Pancreas (tissue), 10 donors: ENCODE results near the gene NID2. TPM values are rescaled to one million over a fixed set of nuclear protein-coding genes. Genes with fewer than 3 reads are reported as not detected.

ENCODE experiments used
- ATAC-seq, 4 donors: fragments of 200-7000 bp; cut with Tn5 transposase; one replicate each; pipeline versions ENCODE4 v1.8.0 to v1.9.1; 2020; ENCODE audit warnings: mild to moderate bottlenecking in 4 of 4, moderate library complexity in 4 of 4
- DNase-seq, 6 donors: peaks; one replicate each; pipeline ENCODE4 v3.0.0-alpha.2; 2020
- FAIRE-seq: peaks from 2 replicates; lab custom pipeline; 2012; peaks lifted over from hg19 to GRCh38; lab: Jason Lieb, UNC
- H3K27ac ChIP-seq, 4 donors: fragments of 200-600 bp; sonication (generic); 1 replicate in 3 of 4; 2 replicates in 1 of 4; pipeline versions ENCODE4 v1.5.0 to v1.8.0; 2020
- H3K27me3 ChIP-seq, 4 donors: fragments of 200-600 bp; one replicate each; pipeline ENCODE4 v1.8.0; 2021
- H3K36me3 ChIP-seq, 3 donors: fragments of 200-600 bp; sonication (generic) in 1 of 3; one replicate each; pipeline versions ENCODE4 v1.5.0 to v1.8.0; 2020 to 2021
- H3K4me1 ChIP-seq, 3 donors: fragments of 200-600 bp; one replicate each; pipeline ENCODE4 v1.8.0; 2021
- H3K4me3 ChIP-seq, 4 donors: fragments of 200-600 bp; sonication (generic) in 2 of 4; one replicate each; pipeline versions ENCODE4 v1.5.0 to v1.8.0; 2020 to 2021
- H3K9me3 ChIP-seq, 4 donors: fragments of 200-600 bp; one replicate each; pipeline ENCODE4 v1.8.0; 2021
- WGBS, 2 donors: extraction: QIAGEN DNeasy Blood & Tissue Kit; methylation state at CpG; one replicate each; pipeline ENCODE4 v1.1.7; 2013; 5-methylcytosine and 5-hydroxymethylcytosine counted together
- intact Hi-C, 3 donors: fragments of 100-400 bp; cut with DNase I; formaldehyde crosslinking; loops; one replicate each; pipeline versions ENCODE4 v1.11.1 to v1.14.2; 2022
- polyA plus RNA-seq, 2 donors: library from polyadenylated mRNA; stranded (reverse); fragments of 200-250 nt; gene quantifications; one replicate each; pipeline ENCODE4 v1.2.3, GENCODE V29; 2013
- total RNA-seq, 6 donors: library from RNA; stranded (reverse); fragmentation: NEBNext Ultra II Directional in 4 of 6; extraction: Animal tissue kit (Norgen Biotek cat#: 25700) in 4 of 6; gene quantifications; one replicate each; pipeline versions ENCODE4 v1.2.1 to v1.2.4, GENCODE V29; 2021 to 2023
- TF ChIP-seq, protein P1 (sequence below), 4 donors: fragments of 200-600 bp; sonication (generic) in 3 of 4; IDR thresholded peaks; one replicate each; pipeline versions ENCODE4 v1.5.0 to v1.8.0; 2021; ENCODE audit warnings: antibody characterized with exemption in 4 of 4
- donor health status: healthy with polysubstance abuse.
- donor health status: DM: no; HTN: no; CAD: no; lungs with moderate emphysema.
- donor health status: DM: no; HTN: no; CAD: no.
- donor health status: control.
- donor health status: control.
- donor health status: Bipolar disorder and iron deficiency.
- donor health status: DM: yes; HTN: yes; CAD: no.
- donor health status: DM: no; HTN: no; CAD: no.
- donor health status: DM: no; HTN: no; CAD: no.
- donor health status: DM: yes; HTN: yes; CAD: no.

Gene NID2
- total and polyA plus RNA-seq, 8 donors = 1.9 to 9.5 (median 3.8) TPM

- TF ChIP-seq, protein P1, sequence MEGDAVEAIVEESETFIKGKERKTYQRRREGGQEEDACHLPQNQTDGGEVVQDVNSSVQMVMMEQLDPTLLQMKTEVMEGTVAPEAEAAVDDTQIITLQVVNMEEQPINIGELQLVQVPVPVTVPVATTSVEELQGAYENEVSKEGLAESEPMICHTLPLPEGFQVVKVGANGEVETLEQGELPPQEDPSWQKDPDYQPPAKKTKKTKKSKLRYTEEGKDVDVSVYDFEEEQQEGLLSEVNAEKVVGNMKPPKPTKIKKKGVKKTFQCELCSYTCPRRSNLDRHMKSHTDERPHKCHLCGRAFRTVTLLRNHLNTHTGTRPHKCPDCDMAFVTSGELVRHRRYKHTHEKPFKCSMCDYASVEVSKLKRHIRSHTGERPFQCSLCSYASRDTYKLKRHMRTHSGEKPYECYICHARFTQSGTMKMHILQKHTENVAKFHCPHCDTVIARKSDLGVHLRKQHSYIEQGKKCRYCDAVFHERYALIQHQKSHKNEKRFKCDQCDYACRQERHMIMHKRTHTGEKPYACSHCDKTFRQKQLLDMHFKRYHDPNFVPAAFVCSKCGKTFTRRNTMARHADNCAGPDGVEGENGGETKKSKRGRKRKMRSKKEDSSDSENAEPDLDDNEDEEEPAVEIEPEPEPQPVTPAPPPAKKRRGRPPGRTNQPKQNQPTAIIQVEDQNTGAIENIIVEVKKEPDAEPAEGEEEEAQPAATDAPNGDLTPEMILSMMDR (IDR thresholded peaks at IDR 0.05) = no peak
Observed at GRCh38 chr14:52013984-52014600, 54.8 kb downstream of the NID2 start.

DNA sequence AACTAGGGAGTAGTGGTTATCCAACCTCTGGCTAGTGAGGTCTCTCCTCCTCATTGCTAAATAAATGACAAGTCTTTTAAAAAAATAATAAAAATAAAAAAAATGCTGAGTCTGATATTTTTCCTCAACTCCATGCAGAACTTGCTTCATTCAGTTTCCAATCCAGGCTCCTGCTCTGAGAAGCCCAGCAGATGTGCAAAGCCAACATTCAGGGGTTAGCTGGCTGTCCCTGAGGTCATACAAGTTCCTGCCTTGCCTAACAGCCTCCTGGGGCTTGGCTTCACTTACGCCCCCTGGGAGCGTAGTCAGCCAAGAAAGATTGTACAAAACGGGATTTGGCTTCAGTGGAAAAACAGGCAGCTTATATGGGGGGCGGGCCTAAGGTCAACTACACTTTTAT is 56.2 kb downstream of the NID2 start:
- H3K9me3 ChIP-seq = no peaks in the 10 kb centered on the region
- no peak overlapping the region for H3K27ac ChIP-seq
- H3K27me3 ChIP-seq = no peaks in the 10 kb centered on the region
- no peak overlapping the region for H3K4me3 ChIP-seq
- DNase-seq = peak in 2 of 6 donors; percentile 37 to 48
- peak; percentile 59 to 77 (median 70) for ATAC-seq
- 32% methylated on average over 4 of the region's 4 CpGs for WGBS, 2 donors
- no peaks in the 10 kb centered on the region for H3K4me1 ChIP-seq
- intact Hi-C loops = no loop called here
- TF ChIP-seq, protein P1 (IDR thresholded peaks at IDR 0.05) = no peak
- FAIRE-seq = no peak
- H3K36me3 ChIP-seq = peaks cover 0 to 38% (median 8%) of the 10 kb centered on the region in 3 donors

More at GRCh38 chr14:52013984-52014600, 54.8 kb downstream of the NID2 start:
- WGBS, 2 donors = 73 to 75% methylated on average over 11 of the region's 11 CpGs
- H3K36me3 ChIP-seq = peaks cover 0 to 24% (median 3%) of the 10 kb centered on the region in 3 donors
- no peak for DNase-seq
- intact Hi-C loops = no loop called here
- H3K4me3 ChIP-seq = no peak overlapping the region
- H3K4me1 ChIP-seq = no peaks in the 10 kb centered on the region
- H3K27ac ChIP-seq = no peak overlapping the region
- ATAC-seq = peak in 2 of 4 donors; percentile 5 to 27
- no peaks in the 10 kb centered on the region for H3K27me3 ChIP-seq
- H3K9me3 ChIP-seq = no peaks in the 10 kb centered on the region
- FAIRE-seq = no peak

- Histone ChIP-seq H3K9me3 (no peaks in the 10 kb centered on the region), H3K27ac (no peak overlapping the region), H3K36me3 (peaks cover 0 to 38% (median 8%) of the 10 kb centered on the region in 3 donors), H3K27me3 (no peaks in the 10 kb centered on the region), H3K4me3 (no peak overlapping the region), H3K4me1 (no peaks in the 10 kb centered on the region)
- intact Hi-C loops = no loop called here
- WGBS, 2 donors = 88 to 89% methylated on average over 9 of the region's 9 CpGs
- DNase-seq (no peak), FAIRE-seq (no peak), ATAC-seq (no peak)
- TF ChIP-seq, protein P1 (IDR thresholded peaks at IDR 0.05) = no peak
Observed at GRCh38 chr14:52011523-52011922, 57.3 kb downstream of the NID2 start.

- Histone ChIP-seq H3K27me3 (no peaks in the 10 kb centered on the region), H3K36me3 (peaks cover 0 to 47% (median 8%) of the 10 kb centered on the region in 3 donors), H3K9me3 (no peaks in the 10 kb centered on the region), H3K27ac (no peak overlapping the region), H3K4me1 (no peaks in the 10 kb centered on the region), H3K4me3 (no peak overlapping the region)
- WGBS, 2 donors = 78 to 94% methylated on average over 3 of the region's 3 CpGs
- ATAC-seq = no peak
- no peak for DNase-seq
- no peak for FAIRE-seq
- intact Hi-C loops = no loop called here
- TF ChIP-seq, protein P1 (IDR thresholded peaks at IDR 0.05) = no peak
Observed at GRCh38 chr14:52010173-52010693, 58.6 kb downstream of the NID2 start.

GRCh38 chr14:52008136-52008535 is 60.7 kb downstream of the NID2 start:
- 95% methylated on average over 4 of the region's 4 CpGs for WGBS, 2 donors
- intact Hi-C loops = no loop called here
- no peaks in the 10 kb centered on the region for H3K27me3 ChIP-seq
- H3K27ac ChIP-seq = no peak overlapping the region
- peaks cover 0 to 60% (median 13%) of the 10 kb centered on the region in 3 donors for H3K36me3 ChIP-seq
- no peak for ATAC-seq
- peaks cover 4 to 10% (median 9%) of the 10 kb centered on the region in 3 donors for H3K4me1 ChIP-seq
- no peaks in the 10 kb centered on the region for H3K9me3 ChIP-seq
- no peak for FAIRE-seq
- TF ChIP-seq, protein P1 (IDR thresholded peaks at IDR 0.05) = no peak
- DNase-seq = no peak
- no peak overlapping the region for H3K4me3 ChIP-seq
